Measurements from ENCODE around the gene CASK.

CASK gene

DNA sequence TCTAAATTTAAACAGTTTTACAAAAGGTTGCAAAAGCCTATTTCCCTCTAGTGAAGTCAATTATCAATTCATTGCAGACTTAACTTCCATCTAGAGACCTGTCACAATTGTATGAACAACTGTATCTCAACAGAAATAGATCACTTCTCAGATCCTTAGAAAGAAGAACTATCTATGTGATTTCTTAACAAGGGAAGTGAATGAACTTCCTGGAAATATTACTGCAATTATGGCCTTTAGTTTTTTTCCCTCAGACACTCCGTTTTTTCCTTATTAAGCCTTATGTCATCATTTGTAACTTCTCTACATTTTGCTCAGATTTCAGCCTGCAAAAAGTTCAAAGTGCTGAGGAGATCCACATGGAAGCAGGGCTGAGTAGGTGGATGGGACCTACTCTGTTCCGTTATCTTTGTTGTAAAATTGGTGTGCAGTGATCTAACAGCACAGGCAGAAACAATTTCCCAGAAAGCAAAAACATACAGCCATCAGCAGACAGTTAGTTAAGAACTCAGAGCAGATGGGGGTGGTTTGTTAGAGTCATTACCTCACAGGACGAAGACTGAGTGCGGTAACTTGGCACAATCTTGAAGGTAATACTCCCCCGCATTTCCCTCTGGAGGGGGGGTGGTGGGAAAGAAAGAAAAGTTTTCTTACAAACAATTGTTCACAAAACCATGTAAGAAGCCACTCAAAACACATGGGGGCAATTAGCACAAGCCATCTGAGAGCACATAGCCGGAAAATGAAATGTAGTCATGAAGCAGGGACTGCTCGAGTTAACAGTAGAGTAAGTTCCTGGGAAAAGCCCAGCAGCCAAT, 363.9 kb downstream of the CASK start:
- DNase-seq (ENCODE audit: low read depth): no peak

DNA sequence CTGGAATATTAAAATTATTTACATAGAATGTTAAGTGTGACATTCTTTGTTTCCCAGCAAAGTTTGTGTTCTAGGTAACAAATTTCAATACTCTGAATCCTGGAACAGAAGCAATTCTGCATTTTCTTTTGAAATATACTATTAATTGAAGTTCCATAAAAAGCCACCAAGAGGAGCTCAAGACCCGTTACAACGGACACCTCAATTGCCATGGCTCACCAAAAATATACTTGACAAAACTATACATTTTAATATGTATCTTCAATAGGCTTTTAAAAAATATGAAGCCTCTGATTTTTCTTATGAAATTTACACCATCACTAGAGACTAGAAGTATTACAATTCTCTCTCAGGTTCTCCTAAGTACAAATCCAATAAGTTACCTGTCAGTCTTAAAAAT, 364.8 kb downstream of the CASK start:
- no peak for DNase-seq (ENCODE audit: low read depth)

DNA sequence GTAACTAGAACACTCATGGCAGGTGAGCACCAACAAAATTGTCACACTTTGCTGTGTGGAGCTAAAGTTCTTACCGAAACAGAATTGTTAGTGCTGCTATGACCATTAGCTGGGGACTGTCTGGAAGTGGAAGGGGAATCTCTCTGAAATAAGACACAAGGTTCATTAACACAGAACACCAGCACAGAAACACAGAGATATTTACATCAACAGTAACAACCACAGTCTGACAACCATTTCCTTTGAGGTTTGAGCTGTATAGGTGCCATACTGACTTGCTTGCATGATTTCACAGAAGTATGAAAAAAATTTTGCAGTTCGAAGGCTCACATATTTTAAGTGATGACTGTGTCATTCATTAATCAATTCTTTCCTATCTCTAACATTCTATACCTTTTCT, 366.4 kb downstream of the CASK start:
- DNase-seq (ENCODE audit: low read depth): no peak

DNA sequence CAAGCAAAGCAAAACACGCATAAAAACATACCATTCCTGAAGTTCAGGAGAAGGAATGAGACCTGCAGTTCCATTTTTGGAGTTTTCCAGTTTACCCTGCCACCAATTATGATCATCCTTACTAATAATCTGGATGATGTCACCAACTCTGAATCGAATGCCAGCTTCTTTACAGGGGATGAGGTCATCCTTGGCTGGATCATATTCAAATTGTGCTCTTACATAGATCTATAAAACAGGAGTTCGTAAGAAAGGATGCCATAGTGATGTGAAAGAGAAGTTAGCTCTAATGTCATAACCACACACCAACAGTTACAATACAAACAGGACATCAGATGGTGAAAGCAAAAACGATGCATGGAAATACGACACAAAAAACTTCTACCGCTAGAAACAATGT, 369.7 kb downstream of the CASK start:
- DNase-seq (ENCODE audit: low read depth): no peak

DNA sequence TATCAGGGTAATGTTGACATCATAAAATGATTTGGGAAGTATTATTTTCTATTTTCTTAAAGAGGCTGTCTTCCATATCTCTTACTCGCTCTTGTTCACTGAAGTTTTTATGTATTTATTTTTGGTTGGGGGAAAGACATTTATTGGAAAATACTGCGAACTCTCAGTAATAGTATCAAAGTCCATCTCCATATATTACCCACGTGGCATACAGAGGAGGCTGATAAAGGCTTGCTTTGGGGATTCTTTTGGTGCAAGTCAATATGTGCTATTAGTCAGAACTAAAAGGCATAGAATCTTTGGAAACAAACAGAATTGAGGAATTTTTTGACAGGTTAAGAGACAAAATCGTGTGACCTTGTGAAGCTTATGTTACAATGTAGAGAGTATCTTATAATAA, 374.9 kb downstream of the CASK start:
- DNase-seq (ENCODE audit: low read depth): no peak

DNA sequence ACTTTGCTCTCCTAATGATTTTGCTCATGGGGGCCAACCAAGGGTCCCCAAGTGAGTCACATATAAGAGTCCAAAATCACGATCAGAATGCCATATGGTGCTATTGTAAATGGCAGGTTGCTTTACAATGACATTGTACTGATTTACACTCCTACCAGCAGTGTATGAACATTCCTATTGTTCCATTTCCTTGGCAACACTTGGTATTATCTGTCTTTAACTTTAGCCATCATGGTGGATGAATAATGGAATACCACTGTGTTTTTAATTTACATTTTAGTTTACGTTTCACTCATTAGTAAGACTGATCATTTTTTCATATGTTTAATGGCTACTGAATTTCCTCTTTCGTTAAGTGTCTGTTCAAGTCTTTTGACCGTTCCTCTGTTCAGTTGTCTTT, 379.7 kb downstream of the CASK start:
- DNase-seq (ENCODE audit: low read depth): no peak

DNA sequence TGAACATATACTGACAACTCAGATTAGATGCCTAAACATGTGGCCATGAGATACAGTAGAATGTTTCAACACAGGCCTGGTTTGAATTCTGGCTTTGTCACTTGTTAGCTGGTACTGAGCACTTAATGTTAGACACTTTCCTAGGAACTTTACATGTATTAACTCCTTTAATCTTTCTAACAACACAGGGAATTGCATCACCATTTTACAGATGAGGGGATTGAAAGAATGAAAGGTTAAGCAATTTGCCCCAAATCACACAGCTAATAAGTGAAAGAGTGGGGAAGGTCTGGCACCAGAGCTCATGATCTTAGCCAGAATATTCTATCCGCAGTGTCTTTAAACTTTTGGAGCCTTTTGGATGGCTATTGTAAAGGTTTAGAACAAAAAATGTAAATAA, 380.3 kb downstream of the CASK start:
- no peak for DNase-seq (ENCODE audit: low read depth)

DNA sequence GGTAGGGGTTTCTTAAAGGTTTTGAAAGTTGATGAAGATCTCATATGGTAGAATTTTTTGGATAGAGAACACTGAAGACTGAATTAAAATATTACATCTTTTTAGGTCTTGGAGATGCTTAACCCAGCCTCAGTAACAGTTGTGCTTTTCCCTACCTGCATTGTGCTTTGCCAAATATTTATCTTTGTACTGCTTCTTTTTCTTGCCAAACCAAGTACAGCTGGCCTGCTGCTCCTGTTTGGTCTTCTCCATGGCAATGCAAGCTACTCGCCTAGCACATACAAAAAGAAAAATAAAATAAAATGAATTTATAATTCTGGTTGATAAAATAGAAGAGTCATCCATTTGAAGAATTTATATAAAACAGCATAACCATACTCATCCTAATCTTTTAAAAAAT, 380.8 kb downstream of the CASK start:
- no peak for DNase-seq (ENCODE audit: low read depth)

DNA sequence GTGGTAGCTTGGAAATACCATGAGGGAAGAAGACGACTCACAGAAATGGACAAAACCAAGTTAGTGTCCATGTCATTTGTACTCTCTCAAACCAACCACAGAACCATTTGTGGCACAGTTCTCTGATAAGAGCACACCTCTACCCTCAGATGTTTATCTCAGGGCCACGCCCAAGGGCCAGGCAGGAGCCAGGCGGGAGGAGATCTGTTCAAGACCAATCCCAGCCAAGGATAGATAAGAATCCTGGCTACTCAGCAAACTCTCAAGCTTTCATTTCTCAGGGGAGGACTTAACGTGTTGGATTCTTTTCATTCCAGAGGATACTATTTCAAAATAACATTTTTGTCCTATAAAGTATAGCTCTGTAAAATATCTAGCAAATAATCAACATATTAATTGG, 381.2 kb downstream of the CASK start:
- DNase-seq (ENCODE audit: low read depth): no peak

DNA sequence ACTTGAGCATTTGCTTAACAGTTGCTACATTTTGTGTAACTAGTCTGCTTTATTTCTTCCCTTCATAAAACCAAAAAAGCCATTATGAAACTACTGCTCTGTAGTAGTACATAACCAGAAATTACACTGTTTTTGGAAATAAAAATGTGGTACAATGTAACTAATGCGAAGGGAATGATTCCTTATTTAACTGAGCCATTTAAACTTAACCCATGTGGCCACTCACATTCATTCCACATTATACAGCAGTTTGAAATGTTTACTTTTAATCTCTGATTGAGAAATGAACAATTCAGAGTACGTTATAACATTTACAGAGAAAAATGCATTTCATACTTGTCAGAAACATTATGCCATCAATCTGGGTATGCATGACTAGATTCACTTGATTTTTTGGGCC, 382.0 kb downstream of the CASK start:
- DNase-seq (ENCODE audit: low read depth): no peak

DNA sequence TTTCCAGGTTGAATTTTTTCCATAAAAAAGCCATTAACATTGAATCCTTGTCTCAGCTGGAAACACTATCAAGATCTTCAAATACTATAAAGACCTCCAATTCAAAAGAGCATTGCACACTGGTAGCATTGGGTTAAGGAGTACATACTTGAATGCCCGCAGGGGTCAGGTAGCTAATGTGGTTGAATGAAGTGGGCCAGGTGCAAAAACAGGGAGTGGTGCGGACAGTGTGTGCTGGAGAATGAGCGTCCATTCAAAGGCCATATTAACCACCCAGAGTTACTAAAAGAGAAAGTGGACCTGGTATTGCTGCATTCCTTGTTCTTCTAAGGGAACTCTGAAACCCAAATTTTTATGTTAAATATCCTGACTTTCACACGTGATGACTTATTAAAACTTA, 384.6 kb downstream of the CASK start:
- DNase-seq (ENCODE audit: low read depth): no peak

DNA sequence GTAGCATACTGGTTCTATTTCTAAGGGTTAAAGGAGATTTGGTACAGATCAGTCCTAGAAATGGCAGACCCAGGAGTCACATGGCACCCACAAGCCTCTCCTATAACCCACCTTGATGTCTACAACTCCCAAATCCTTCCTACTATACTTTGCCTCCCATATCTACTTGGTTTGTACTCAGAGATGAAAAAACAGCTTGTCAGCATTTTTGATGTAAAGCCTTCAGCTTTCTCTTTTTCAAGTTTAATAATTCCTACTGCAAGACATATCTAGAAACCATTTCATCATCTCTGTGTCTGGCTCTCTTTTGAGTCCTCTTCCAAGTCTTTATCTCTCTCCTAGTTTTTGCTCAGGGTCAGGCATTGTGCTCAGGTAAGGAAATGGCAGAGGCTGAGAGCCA, 393.3 kb downstream of the CASK start:
- DNase-seq (ENCODE audit: low read depth): no peak

DNA sequence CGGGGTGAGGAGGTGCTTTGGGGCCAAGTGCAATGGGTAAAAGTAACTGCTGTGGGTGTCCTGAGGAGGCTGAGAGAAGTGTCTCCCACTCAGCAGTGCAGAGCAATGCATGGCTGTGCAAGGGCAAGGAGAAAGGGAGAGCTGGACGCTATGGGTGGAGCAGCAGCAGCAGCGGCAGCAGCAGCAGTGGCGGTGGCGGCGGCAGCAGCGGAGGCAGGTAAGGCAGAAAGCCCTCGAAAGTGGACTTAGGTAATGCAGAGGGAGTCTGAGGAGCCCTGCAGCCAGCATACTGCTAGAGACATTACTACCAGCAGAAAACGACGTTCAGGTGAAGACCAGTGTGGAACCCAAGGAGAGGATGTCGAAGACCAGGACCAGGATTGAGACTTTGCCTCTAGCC, 394.1 kb downstream of the CASK start:
- no peak for DNase-seq (ENCODE audit: low read depth)

DNA sequence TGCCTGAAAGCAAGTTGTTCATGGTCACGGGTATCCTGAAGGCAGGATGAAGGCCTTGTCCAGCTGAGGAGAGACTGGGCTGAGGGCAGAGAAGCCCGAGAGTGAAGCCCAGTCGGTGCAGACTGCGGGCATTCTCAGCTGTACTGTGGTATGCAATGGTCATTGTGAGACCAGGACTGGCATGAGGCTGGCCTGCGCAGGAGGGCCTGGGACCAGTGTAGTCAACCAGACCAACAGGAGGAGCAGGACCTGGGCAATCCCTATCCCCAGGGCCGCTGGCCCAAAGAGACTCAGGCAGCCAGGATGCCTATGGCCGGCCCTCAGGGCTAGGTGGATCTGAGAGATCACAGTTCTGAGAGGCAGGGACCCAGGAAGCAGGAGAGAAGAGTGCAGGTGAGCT, 394.6 kb downstream of the CASK start:
- DNase-seq (ENCODE audit: low read depth): no peak

DNA sequence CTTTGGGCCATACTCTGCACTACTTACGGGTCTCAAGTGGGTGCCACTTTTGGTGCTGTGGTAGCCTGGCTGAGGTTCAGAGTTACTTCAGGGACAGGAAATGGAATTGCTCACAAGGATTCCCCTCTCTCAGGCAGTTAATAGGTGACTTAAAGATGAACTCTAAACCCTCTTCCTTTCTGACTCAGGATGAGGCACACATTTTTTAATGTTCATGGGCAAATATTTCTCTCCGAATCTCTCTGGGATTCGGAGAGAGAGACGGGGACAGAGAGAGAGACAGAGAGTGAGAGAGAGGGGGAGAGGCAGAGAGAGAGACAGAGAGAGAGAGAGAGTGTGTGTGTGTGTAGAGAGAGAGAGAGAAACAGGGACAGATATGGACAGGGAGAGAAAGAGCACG, 396.4 kb downstream of the CASK start:
- no peak for DNase-seq (ENCODE audit: low read depth)

DNA sequence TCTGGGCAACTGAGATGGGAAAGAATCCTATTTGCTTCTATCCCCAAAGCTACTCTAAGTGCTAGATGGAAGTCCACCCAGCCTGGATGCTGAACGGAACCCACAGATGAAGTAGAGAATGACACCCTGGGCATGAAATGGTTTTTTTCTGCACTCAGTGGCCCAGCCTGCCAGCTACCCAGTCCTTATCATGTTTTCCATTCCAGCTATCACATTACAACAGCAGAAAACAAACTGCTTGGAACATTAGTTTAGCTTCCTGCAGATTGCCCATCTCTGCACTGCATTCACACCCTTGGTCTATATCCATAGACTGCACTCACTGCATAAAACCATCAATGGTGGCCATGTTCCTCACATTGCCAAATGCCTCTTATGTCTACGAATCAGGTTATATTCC, 397.1 kb downstream of the CASK start:
- DNase-seq (ENCODE audit: low read depth): no peak

DNA sequence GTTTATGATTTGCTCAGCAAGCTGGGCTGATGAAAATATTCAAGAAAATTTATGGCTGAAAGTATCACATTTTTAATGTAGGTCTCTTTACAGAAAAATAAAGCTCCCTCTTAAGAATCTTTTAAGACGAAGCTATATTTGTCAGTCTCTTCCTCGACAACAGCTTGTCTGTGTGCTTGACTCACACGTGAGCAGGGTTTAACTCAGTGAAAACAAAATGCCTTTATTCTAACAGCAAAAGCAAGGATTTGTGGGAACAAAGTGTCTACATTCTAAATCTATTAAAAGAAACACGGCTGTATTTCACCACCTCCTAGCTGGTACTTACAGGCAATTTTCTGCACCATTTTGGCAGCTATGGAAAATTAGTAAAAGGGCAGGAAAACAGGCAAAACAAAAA, 400.7 kb downstream of the CASK start:
- no peak for DNase-seq (ENCODE audit: low read depth)

DNA sequence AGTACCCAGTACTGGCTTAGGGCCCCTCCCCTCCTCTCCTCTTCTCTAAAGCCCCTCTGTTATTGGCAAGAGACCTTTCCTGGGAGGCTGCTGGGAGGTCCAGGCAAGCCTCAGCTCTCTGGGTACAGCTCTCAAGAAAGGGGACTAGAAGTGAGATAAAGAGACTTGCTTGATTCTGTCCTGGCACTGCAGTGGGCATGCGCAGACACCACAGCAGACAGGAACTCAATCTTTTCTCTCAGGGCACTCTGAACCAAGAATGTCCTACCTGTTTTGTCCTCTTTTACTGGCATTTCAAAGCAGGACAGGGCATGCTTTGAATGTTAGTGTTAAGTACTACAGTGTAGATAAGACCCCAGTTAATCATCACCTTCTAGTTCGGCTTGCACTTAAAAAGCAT, 401.3 kb downstream of the CASK start:
- DNase-seq (ENCODE audit: low read depth): no peak

DNA sequence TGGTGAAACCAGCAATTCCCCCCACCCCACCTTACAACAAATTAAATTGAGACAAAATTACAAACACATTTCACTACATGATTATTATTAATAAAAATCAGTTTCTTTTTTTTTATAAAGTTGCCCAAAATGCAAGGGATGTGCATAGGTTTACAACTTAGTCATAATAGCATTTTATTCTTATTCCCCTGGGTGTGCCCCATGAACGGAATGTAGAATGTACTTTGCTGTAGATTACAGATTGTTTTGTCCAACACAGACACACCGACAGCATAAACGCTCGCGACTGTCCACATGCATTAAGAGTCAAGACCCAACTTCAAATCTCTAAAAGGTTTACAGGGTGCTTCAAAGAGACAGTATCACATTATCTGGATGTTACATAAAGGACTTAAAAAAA, 403.9 kb downstream of the CASK start:
- no peak for DNase-seq (ENCODE audit: low read depth)

DNA sequence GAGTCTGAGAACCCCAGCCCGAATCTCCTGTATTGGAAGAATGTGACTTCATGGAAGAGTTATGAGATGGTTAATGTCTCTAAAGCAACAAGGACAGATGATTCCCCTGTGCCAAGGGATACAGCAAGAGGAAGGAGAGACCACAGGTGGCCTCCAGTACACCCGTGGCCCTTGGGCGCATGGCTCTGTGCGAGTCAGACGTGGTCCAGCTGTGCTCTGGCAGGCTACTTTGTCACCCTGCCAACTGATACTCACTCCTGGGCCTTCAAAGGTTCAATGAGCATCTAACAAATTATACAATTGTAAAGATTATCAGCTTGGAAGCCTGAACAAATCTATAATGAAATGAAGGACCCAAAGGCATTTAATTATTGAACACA, 404.5 kb downstream of the CASK start:
- no peak for DNase-seq (ENCODE audit: low read depth)

DNA sequence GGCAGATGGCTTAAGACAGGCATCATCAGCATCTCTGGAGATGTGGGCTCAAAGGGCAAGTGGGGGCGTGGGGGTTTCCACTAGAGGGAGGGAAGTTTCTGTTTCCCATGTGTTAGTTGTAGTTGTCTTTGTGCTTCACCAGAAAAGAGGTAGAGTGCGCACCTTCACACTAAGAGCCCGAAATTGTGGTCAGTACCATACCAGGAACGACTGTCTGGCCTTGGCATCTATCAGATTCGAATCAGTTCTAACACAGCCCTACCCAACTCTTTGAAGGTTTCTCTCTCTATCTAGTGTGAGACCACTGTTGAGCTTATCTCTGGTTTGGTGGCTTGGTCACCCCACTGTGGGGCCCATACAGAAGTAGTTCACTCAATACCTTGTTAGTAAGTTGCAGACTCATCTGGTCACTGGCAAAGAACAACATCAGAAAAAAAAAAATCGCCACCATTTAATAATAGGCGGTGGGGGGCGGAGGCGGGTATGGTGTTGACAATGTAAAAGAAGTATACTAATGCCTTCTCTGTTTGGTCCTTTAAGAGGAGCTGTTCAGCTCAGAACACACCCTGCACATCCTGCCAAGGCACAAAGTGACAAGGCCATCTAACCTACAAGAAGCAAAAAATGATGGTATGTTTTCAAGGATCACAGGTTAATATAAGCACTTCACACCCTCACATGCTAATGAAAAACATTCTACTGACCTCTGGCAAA, 405.1 kb downstream of the CASK start:
- DNase-seq (ENCODE audit: low read depth): no peak

DNA sequence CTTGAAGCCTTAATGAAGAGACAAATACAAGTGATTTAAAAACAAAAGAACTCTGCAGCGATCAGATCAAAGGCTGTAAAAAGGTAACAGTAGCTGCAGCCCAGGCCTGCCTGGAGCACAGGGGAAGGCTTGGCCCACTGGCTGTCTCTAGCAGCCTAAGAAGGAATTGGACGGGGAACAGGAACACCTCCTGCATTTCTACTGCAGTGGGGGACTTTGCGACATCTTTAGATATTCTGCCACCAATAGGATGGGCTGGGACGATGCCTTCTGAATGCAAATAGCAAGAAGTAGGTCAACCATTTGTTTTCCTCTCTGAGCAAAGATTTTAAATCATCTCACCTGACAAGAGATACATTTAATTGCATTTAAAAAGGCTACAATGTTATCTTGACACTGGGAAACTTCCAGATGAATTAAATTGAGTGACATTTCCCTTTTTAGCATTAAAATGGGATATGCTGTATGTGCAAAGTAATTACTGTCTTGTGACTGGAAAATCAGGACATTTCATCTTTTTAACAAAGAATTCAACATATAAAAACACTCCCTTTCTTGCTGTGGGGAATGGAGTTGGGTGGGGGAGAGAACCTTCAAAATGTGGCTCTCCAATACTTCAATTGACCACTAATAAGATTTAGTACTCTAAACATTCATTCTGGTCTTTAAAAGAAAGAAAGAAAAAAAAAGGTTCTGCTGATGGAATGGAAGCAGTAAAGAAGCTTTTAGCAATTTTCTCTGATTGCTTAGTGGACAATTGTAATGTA, 406.2 kb downstream of the CASK start:
- no peak for DNase-seq (ENCODE audit: low read depth)

DNA sequence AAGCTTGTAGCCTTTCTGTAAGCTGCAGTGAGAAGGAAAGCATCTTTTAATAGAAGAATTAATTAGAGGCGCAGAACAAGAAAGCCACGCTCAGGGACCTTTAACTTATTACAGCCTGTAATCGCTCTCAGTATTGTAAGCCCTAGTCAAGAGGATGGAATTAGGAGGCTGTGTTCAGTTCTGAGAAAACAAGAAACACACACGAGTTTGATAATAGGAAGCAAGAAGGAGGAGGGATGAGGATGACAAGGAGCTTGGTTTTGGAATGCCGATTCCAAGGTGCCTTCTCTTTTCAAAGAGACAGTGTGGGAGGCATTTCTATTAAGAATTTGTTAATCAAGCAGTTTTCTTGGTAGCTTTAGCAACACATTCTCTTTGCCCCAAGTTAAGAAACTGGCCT, 406.9 kb downstream of the CASK start:
- no peak for DNase-seq (ENCODE audit: low read depth)

Measured in activated T-cell treated with anti-CD3 and anti-CD28 coated beads for 1 hour (primary cell).